ENCODE data around the gene EXOC3L4. TPM values are rescaled to one million over a fixed set of nuclear protein-coding genes. Genes with fewer than 3 reads are reported as not detected.

The EXOC3L4 gene
- total and polyA plus RNA-seq, 8 donors = 1.3 to 82.8 (median 16.2) TPM

- Histone ChIP-seq H3K4me3 (peak overlapping the region; percentile 63 to 96 (median 82)), H3K36me3 (no peaks in the 10 kb centered on the region), H3K9me3 (no peaks in the 10 kb centered on the region), H3K27me3 (peaks cover 0 to 9% (median 0%) of the 10 kb centered on the region in 3 donors), H3K27ac (peak overlapping the region; percentile 83 to 96 (median 86)), H3K4me1 (peaks cover 25 to 54% (median 49%) of the 10 kb centered on the region in 4 donors)
- no peak for DNase-seq
- TF ChIP-seq CTCF (IDR thresholded peaks at IDR 0.05) (no peak), EP300 (IDR thresholded peaks at IDR 0.05) (no peak), POLR2AphosphoS5 (IDR thresholded peaks at IDR 0.05) (no peak), POLR2A (IDR thresholded peaks at IDR 0.05) (no peak)
- intact Hi-C loops (cut with DNase I; ENCODE audit: low total_unique reads) = no loop called here
- WGBS, 5 donors = 40 to 51% (median 43%) methylated on average over 34 to 39 of the region's 39 CpGs
Observed at GRCh38 chr14:103058164-103059055, 36.1 kb upstream of the EXOC3L4 start.

- TF ChIP-seq POLR2AphosphoS5 (IDR thresholded peaks at IDR 0.05) (no peak), EP300 (IDR thresholded peaks at IDR 0.05) (no peak)
- DNase-seq = no peak
- Histone ChIP-seq H3K27ac (no peak overlapping the region), H3K27me3 (peaks cover 0 to 9% (median 0%) of the 10 kb centered on the region in 3 donors), H3K36me3 (no peaks in the 10 kb centered on the region), H3K4me3 (no peak overlapping the region), H3K9me3 (no peaks in the 10 kb centered on the region), H3K4me1 (peaks cover 25 to 45% (median 43%) of the 10 kb centered on the region in 4 donors)
- 68 to 92% (median 84%) methylated on average over 4 to 5 of the region's 5 CpGs for WGBS, 5 donors
- intact Hi-C loops (cut with DNase I; ENCODE audit: low total_unique reads) = no loop called here
Observed at GRCh38 chr14:103059556-103059955, 35.0 kb upstream of the EXOC3L4 start.

- intact Hi-C loops (cut with DNase I; ENCODE audit: low total_unique reads) = no loop called here
- no peak for TF ChIP-seq EP300 (IDR thresholded peaks at IDR 0.05)
- TF ChIP-seq CTCF (IDR thresholded peaks at IDR 0.05) = no peak
- TF ChIP-seq POLR2A (IDR thresholded peaks at IDR 0.05) = no peak
- no peak for TF ChIP-seq POLR2AphosphoS5 (IDR thresholded peaks at IDR 0.05)
- 66 to 79% (median 71%) methylated on average over 6 of the region's 6 CpGs for WGBS, 5 donors
- Histone ChIP-seq H3K27ac (no peak overlapping the region), H3K4me3 (no peak overlapping the region), H3K27me3 (peaks cover 0 to 5% (median 0%) of the 10 kb centered on the region in 3 donors), H3K9me3 (no peaks in the 10 kb centered on the region), H3K4me1 (peaks cover 14 to 30% (median 24%) of the 10 kb centered on the region in 4 donors), H3K36me3 (no peaks in the 10 kb centered on the region)
- no peak for DNase-seq
Observed at GRCh38 chr14:103061482-103061976, 33.0 kb upstream of the EXOC3L4 start.

- Histone ChIP-seq H3K27me3 (no peaks in the 10 kb centered on the region), H3K36me3 (no peaks in the 10 kb centered on the region), H3K27ac (no peak overlapping the region), H3K4me3 (no peak overlapping the region), H3K4me1 (peaks cover 0 to 33% (median 7%) of the 10 kb centered on the region in 4 donors), H3K9me3 (no peaks in the 10 kb centered on the region)
- 85 to 94% (median 93%) methylated on average over 4 of the region's 4 CpGs for WGBS, 5 donors
- intact Hi-C loops (cut with DNase I; ENCODE audit: low total_unique reads) = no loop called here
- DNase-seq = no peak
- no peak for TF ChIP-seq POLR2AphosphoS5 (IDR thresholded peaks at IDR 0.05)
- no peak for TF ChIP-seq EP300 (IDR thresholded peaks at IDR 0.05)
- no peak for TF ChIP-seq CTCF (IDR thresholded peaks at IDR 0.05)
- TF ChIP-seq POLR2A (IDR thresholded peaks at IDR 0.05) = no peak
Observed at GRCh38 chr14:103064436-103064835, 30.1 kb upstream of the EXOC3L4 start.
